NCI-H2029 (cell line): ENCODE measurements around the gene TECPR2.
"Not testable (repeated sequence)": the region's sequence is repeated elsewhere in the genome, so short reads cannot be mapped to it uniquely, and the experiment has no call there.

Source experiments
- DNase-seq: peaks from one replicate; lab custom pipeline; 2025; lab: John Stamatoyannopoulos, UW

TECPR2 gene

GRCh38 chr14:102528431-102529170 is 165.9 kb downstream of the TECPR2 start:
- no peak for DNase-seq

- DNase-seq: no peak
Observed at GRCh38 chr14:102530828-102531478, 168.2 kb downstream of the TECPR2 start.

GRCh38 chr14:102532204-102532658 is 169.5 kb downstream of the TECPR2 start:
- no peak for DNase-seq

GRCh38 chr14:102537981-102538601 is 175.3 kb downstream of the TECPR2 start:
- no peak for DNase-seq

GRCh38 chr14:102538602-102539543 is 176.1 kb downstream of the TECPR2 start:
- DNase-seq: no peak

GRCh38 chr14:102539544-102540314 is 177.0 kb downstream of the TECPR2 start:
- no peak for DNase-seq

- DNase-seq: no peak
Observed at GRCh38 chr14:102540315-102541028, 177.7 kb downstream of the TECPR2 start.

- not testable (repeated sequence) for DNase-seq
Observed at GRCh38 chr14:102541029-102541491, 178.3 kb downstream of the TECPR2 start.

- no peak for DNase-seq
Observed at GRCh38 chr14:102541771-102542170, 179.0 kb downstream of the TECPR2 start.

GRCh38 chr14:102544046-102544746 is 181.5 kb downstream of the TECPR2 start:
- DNase-seq: no peak

GRCh38 chr14:102544747-102545460 is 182.2 kb downstream of the TECPR2 start:
- DNase-seq: no peak

- DNase-seq: no peak
Observed at GRCh38 chr14:102545461-102546265, 182.9 kb downstream of the TECPR2 start.

- DNase-seq: no peak
Observed at GRCh38 chr14:102548616-102549240, 186.0 kb downstream of the TECPR2 start.

GRCh38 chr14:102550927-102551401 is 188.2 kb downstream of the TECPR2 start:
- not testable (repeated sequence) for DNase-seq
